Measurements from ENCODE around the gene ERICH4.
"Not testable (repeated sequence)": the region's sequence is repeated elsewhere in the genome, so short reads cannot be mapped to it uniquely, and the experiment has no call there.

Gene ERICH4

GRCh38 chr19:41478875-41479756 lies 36.2 kb downstream of the ERICH4 start:
- DNase-seq (ENCODE audit: low read depth in 3 of 3): no peak

GRCh38 chr19:41479757-41480191 lies 36.8 kb downstream of the ERICH4 start:
- DNase-seq (ENCODE audit: low read depth in 3 of 3): no peak

- DNase-seq (ENCODE audit: low read depth in 3 of 3): no peak
Measured at GRCh38 chr19:41480336-41480735, 37.4 kb downstream of the ERICH4 start.

- no peak for DNase-seq (ENCODE audit: low read depth in 3 of 3)
Measured at GRCh38 chr19:41484822-41485221, 41.9 kb downstream of the ERICH4 start.

- DNase-seq (ENCODE audit: low read depth in 3 of 3): not testable (repeated sequence)
Measured at GRCh38 chr19:41486953-41487352, 44.0 kb downstream of the ERICH4 start.

- no peak for DNase-seq (ENCODE audit: low read depth in 3 of 3)
Measured at GRCh38 chr19:41492843-41493242, 49.9 kb downstream of the ERICH4 start.

Measured in stimulated activated CD4-positive, alpha-beta T cell treated with anti-CD3 and anti-CD28 coated beads, TNF-alpha, amount 100 ng/mL, for 24 hours (primary cell).